Caki2 (cell line): ENCODE results near the gene ST8SIA1. TPM values are rescaled to one million over a fixed set of nuclear protein-coding genes. Genes with fewer than 3 reads are reported as not detected.
"Not testable (repeated sequence)": the region's sequence is repeated elsewhere in the genome, so short reads cannot be mapped to it uniquely, and the experiment has no call there.

Experiments
- DNase-seq: peaks from one replicate; pipeline ENCODE4 v3.0.0-alpha.2; 2015; ENCODE audit warnings: low read depth
- in situ Hi-C: cut with HindIII; loops from 2 replicates; pipeline ENCODE4 v1.10.0; 2016; ENCODE audit warnings: low sequenced_read_pairs, low pct_unique_long_range_greater_than_20kb, mixed read lengths
- total RNA-seq: library from RNA; depleted of rRNA; stranded (reverse); fragments of >200 nt; shearing (Covaris generic); gene quantifications from 2 replicates; pipeline ENCODE4 v1.2.3, GENCODE V29; 2014; ENCODE audit warnings: low replicate concordance; rRNA removed

Gene ST8SIA1
- total RNA-seq = not detected in 2 replicates

- in situ Hi-C loops = no loop called here
Observed at GRCh38 chr12:22334410-22335100, at the start of gene ST8SIA1. Gene ST8SIA1, minus strand, starts transcription at chr12:22334707. Its CDS starts 475 bp downstream, at chr12:22334232.

GRCh38 chr12:22380031-22380430, 45.5 kb upstream of the ST8SIA1 start:
- in situ Hi-C loops = no loop called here
- DNase-seq = no peak

More at GRCh38 chr12:22334410-22335100, at the start of gene ST8SIA1:
- DNase-seq = no peak

GRCh38 chr12:22377731-22378496, 43.4 kb upstream of the ST8SIA1 start:
- DNase-seq = no peak
- in situ Hi-C loops = no loop called here

GRCh38 chr12:22376596-22377150, 42.2 kb upstream of the ST8SIA1 start:
- in situ Hi-C loops, DNase-seq: not testable (repeated sequence)

- no peak for DNase-seq
- in situ Hi-C loops = no loop called here
Observed at GRCh38 chr12:22374508-22374907, 40.0 kb upstream of the ST8SIA1 start.

GRCh38 chr12:22372277-22372837, 37.9 kb upstream of the ST8SIA1 start:
- no peak for DNase-seq
- in situ Hi-C loops = no loop called here

- in situ Hi-C loops = no loop called here
Observed at GRCh38 chr12:22366181-22366580, 31.7 kb upstream of the ST8SIA1 start.

GRCh38 chr12:22361785-22362184, 27.3 kb upstream of the ST8SIA1 start:
- in situ Hi-C loops = no loop called here
- DNase-seq = no peak

More at GRCh38 chr12:22366181-22366580, 31.7 kb upstream of the ST8SIA1 start:
- DNase-seq = no peak

- in situ Hi-C loops = no loop called here
- no peak for DNase-seq
Observed at GRCh38 chr12:22360774-22361173, 26.3 kb upstream of the ST8SIA1 start.

- in situ Hi-C loops = no loop called here
- no peak for DNase-seq
Observed at GRCh38 chr12:22357531-22357930, 23.0 kb upstream of the ST8SIA1 start.

GRCh38 chr12:22356231-22356630, 21.7 kb upstream of the ST8SIA1 start:
- no peak for DNase-seq
- in situ Hi-C loops = no loop called here

GRCh38 chr12:22355011-22355580, 20.6 kb upstream of the ST8SIA1 start:
- in situ Hi-C loops = no loop called here
- no peak for DNase-seq

GRCh38 chr12:22353615-22354325, 19.3 kb upstream of the ST8SIA1 start:
- in situ Hi-C loops = no loop called here
- no peak for DNase-seq

GRCh38 chr12:22350886-22351285, 16.4 kb upstream of the ST8SIA1 start:
- no peak for DNase-seq
- in situ Hi-C loops = no loop called here

GRCh38 chr12:22348208-22348607, 13.7 kb upstream of the ST8SIA1 start:
- in situ Hi-C loops = no loop called here
- no peak for DNase-seq

GRCh38 chr12:22340143-22340542, 5.6 kb upstream of the ST8SIA1 start:
- in situ Hi-C loops = no loop called here
- no peak for DNase-seq

GRCh38 chr12:22339691-22340090, 5.2 kb upstream of the ST8SIA1 start:
- in situ Hi-C loops = no loop called here
- no peak for DNase-seq

GRCh38 chr12:22335794-22336166, 1.3 kb upstream of the ST8SIA1 start:
- DNase-seq = no peak
- in situ Hi-C loops = no loop called here
